Uterus (tissue), 4 donors: ENCODE data around the gene TANC2. TPM values are rescaled to one million over a fixed set of nuclear protein-coding genes. Genes with fewer than 3 reads are reported as not detected.

ENCODE experiments used
- DNase-seq, 2 donors: peaks; one replicate each; pipeline ENCODE4 v3.0.0-alpha.2; 2019 to 2020
- H3K27ac ChIP-seq, 2 donors: fragments of 200-600 bp; sonication (generic); 1 replicate in 1 of 2; 2 replicates in 1 of 2; pipeline ENCODE4 v1.5.1; 2016 to 2018
- H3K27me3 ChIP-seq, 2 donors: fragments of 200-600 bp; sonication (generic); one replicate each; pipeline ENCODE4 v1.5.1; 2018 to 2019; ENCODE audit warnings: control low read depth in 1 of 2
- H3K36me3 ChIP-seq, 2 donors: fragments of 200-600 bp; sonication (generic); one replicate each; pipeline ENCODE4 v1.5.1; 2019; ENCODE audit warnings: control low read depth in 1 of 2
- H3K4me1 ChIP-seq, 2 donors: fragments of 200-600 bp; sonication (generic); one replicate each; pipeline ENCODE4 v1.5.1; 2018 to 2019; ENCODE audit warnings: control low read depth in 1 of 2
- H3K4me3 ChIP-seq, 2 donors: fragments of 200-600 bp; sonication (generic); 1 replicate in 1 of 2; 2 replicates in 1 of 2; pipeline ENCODE4 v1.5.1; 2018 to 2019; ENCODE audit warnings: mild to moderate bottlenecking in 1 of 2
- H3K9me3 ChIP-seq, 2 donors: fragments of 200-600 bp; sonication (generic); one replicate each; pipeline ENCODE4 v1.5.1; 2019; ENCODE audit warnings: control low read depth in 1 of 2
- POLR2A ChIP-seq, 2 donors: fragments of 450-650 bp; IDR thresholded peaks; one replicate each; pipeline ENCODE4 v1.6.1; 2016; ENCODE audit warnings: antibody characterized with exemption in 2 of 2, mild to moderate bottlenecking in 1 of 2, moderate library complexity in 1 of 2
- intact Hi-C: fragments of 100-400 bp; cut with DNase I; formaldehyde crosslinking; loops from one replicate; pipeline ENCODE4 v1.15.1; 2023; ENCODE audit warnings: low total_unique reads
- total RNA-seq, 4 donors: library from RNA; depleted of rRNA in 3 of 4; stranded (reverse); fragments of >200 nt in 3 of 4; gene quantifications; one replicate each; pipeline versions ENCODE4 v1.1.0 to v1.2.4, GENCODE V29; 2014 to 2023
- TF ChIP-seq, protein P1 (sequence below), 4 experiments: fragments of 200-600 bp in 2 of 4; fragments of 450-650 bp in 2 of 4; sonication (generic) in 2 of 4; IDR thresholded peaks; one replicate each; pipeline ENCODE4 v1.5.1; 2016 to 2019; ENCODE audit warnings: antibody characterized with exemption in 4 of 4, mild to moderate bottlenecking in 2 of 4, moderate library complexity in 1 of 4
- donor health status: DM: yes; HTN: yes; CAD: no.

Gene TANC2
- 10 to 100 TPM in 3 of 4 donors, 1 to 10 TPM in 1; 7.9 to 48.8 (median 25.1) TPM for total RNA-seq

DNA sequence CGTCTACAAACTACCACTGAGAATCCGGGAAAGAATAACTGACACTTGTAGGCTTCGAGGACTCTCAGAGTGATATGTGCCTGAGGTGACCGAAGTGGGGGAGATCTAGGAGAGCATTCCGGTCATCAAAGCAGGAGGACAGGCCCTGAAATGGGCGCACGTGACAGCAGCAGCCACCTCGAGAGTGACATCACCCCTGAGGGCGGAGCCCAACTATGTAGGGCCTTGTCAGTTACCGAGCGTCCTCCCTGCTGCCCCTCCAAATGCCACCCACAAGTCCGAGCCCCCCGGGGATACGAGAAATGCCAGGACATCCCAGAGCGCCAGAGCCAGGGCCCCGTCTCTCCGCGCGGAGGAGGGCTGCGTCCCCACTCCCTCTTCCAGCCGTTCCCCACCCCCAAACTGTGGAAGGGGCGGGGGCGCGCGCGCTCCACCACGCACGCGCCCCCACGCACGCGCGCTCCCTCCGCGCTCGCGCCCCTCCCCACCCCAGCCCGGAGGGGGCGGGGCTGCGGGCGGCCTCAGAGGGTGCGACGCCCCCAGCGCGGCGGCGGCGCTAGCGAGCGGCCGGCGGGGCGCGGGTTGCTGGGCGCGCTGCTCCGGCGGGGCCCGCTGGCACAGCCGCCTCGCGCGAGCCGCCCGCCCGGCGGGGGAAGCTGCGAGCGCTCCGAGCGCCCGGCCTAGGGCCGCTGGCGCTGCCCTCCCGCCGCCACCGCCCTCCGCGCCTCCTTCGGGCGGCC, at the start of gene TANC2:
Gene TANC2 (plus strand): TSS at position 550 of the 740 bp plus-strand sequence. CDS start 43,325 bp downstream, outside the sequence.
- Histone ChIP-seq H3K9me3 (no peaks in the 10 kb centered on the region), H3K27ac (peak within 1 kb of the TSS; percentile 83 to 89), H3K27me3 (no peaks in the 10 kb centered on the region), H3K4me3 (peak within 1 kb of the TSS; percentile 93 to 94), H3K36me3 (no peaks in the 10 kb centered on the region), H3K4me1 (no peaks in the 10 kb centered on the region)
- intact Hi-C loops: loop anchor here (10.0 kb wide), 1 partner anchor 261 kb away; no protein-coding TSS in a partner anchor
- TF ChIP-seq, protein P1, sequence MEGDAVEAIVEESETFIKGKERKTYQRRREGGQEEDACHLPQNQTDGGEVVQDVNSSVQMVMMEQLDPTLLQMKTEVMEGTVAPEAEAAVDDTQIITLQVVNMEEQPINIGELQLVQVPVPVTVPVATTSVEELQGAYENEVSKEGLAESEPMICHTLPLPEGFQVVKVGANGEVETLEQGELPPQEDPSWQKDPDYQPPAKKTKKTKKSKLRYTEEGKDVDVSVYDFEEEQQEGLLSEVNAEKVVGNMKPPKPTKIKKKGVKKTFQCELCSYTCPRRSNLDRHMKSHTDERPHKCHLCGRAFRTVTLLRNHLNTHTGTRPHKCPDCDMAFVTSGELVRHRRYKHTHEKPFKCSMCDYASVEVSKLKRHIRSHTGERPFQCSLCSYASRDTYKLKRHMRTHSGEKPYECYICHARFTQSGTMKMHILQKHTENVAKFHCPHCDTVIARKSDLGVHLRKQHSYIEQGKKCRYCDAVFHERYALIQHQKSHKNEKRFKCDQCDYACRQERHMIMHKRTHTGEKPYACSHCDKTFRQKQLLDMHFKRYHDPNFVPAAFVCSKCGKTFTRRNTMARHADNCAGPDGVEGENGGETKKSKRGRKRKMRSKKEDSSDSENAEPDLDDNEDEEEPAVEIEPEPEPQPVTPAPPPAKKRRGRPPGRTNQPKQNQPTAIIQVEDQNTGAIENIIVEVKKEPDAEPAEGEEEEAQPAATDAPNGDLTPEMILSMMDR (IDR thresholded peaks at IDR 0.05): peak in 2 of 4 experiments; percentile 17 to 29
- peak; percentile 2 to 62 for TF ChIP-seq POLR2A (IDR thresholded peaks at IDR 0.05)
- DNase-seq: peak; percentile 82 to 86

DNA sequence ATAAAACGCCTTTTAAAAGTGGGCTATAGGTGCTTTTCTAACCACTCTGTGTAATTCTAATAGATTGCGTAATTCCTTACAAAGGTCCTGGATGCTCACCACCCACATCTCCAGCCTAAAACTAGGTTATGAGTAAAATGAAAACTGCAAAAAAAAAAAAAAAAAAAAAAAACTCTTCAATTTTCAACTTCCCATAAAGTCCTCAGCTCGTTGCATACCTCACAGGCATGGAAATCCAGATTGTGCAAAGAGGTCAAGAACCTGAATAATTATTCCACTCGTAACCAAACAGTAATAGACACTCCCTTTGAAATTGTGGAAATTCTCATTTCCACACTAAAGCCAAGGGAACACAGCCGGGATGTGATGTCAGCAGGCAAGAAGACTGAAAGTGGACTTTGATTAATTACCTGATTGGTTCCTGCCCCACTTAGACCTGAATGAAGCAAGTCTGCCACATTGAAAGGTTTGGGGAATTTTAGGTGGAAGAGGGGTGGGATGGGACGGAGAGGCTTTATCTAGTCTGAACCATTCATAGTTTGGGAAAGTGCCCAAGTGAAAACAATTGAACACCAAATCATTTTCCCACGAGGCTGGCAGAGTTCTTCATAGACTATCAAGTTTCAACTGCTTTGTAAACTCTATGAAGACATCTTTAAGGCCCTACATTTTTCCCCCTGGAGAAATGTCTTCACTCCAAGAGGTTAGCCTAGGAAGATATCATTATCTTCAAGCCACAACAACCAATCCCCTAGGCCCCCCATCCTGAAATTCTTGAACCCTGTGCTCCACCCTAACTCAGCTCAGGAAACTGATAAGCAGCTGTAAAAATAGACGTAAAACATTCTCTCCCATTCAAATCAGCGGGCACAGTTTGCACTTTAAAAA, 49.1 kb upstream of the TANC2 start:
- DNase-seq: no peak
- TF ChIP-seq, protein P1 (IDR thresholded peaks at IDR 0.05): no peak
- TF ChIP-seq POLR2A (IDR thresholded peaks at IDR 0.05): no peak
- no peaks in the 10 kb centered on the region for H3K27me3 ChIP-seq
- intact Hi-C loops: no loop called here
- no peak overlapping the region for H3K4me3 ChIP-seq
- no peak overlapping the region for H3K27ac ChIP-seq
- H3K4me1 ChIP-seq: no peaks in the 10 kb centered on the region
- no peaks in the 10 kb centered on the region for H3K36me3 ChIP-seq
- H3K9me3 ChIP-seq: no peaks in the 10 kb centered on the region

DNA sequence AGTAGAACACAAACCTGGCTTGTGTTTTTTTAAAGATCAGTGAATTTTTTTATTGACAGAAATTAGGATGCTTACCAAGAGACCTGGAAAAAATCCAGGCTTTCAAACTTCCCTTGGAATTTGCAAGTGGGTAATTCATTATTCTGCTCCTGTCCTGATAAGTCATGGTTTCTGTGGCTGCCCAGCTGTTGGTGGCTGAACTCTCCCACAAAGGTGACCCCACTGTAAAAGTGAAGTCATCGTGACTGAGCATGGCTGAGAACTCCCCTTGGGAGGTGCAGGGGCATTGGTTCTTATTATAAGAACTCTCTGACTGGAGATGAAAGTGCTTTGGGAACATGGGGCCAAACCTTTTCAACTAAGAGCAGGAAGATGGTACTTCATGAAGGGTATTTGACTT, 46.6 kb upstream of the TANC2 start:
- no peak overlapping the region for H3K27ac ChIP-seq
- no peak for DNase-seq
- no peaks in the 10 kb centered on the region for H3K36me3 ChIP-seq
- no peak for TF ChIP-seq POLR2A (IDR thresholded peaks at IDR 0.05)
- TF ChIP-seq, protein P1 (IDR thresholded peaks at IDR 0.05): no peak
- no peaks in the 10 kb centered on the region for H3K27me3 ChIP-seq
- H3K4me1 ChIP-seq: no peaks in the 10 kb centered on the region
- no peaks in the 10 kb centered on the region for H3K9me3 ChIP-seq
- intact Hi-C loops: no loop called here
- H3K4me3 ChIP-seq: no peak overlapping the region

DNA sequence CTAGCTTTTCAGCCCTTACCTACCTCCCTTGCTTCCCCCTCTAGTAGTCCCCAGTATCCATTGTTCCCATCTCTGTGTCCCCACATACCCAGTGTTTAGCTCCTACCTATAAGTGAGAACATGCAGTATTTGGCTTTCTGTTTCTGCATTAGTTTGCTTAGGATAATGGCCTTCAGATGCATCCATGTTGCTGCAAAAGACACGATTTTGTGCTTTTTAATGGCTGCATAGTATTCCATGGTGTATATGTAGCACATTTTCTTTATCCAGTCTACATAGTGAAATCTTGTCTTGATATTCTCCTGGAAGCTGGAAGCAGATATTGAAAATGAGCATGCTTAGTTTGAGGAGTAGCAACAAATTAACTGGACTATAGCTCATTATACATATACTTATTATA, 45.7 kb upstream of the TANC2 start:
- H3K9me3 ChIP-seq: no peaks in the 10 kb centered on the region
- no peaks in the 10 kb centered on the region for H3K4me1 ChIP-seq
- H3K27me3 ChIP-seq: no peaks in the 10 kb centered on the region
- no peak for DNase-seq
- no peaks in the 10 kb centered on the region for H3K36me3 ChIP-seq
- H3K4me3 ChIP-seq: no peak overlapping the region
- H3K27ac ChIP-seq: no peak overlapping the region
- no peak for TF ChIP-seq POLR2A (IDR thresholded peaks at IDR 0.05)
- TF ChIP-seq, protein P1 (IDR thresholded peaks at IDR 0.05): no peak
- intact Hi-C loops: no loop called here

DNA sequence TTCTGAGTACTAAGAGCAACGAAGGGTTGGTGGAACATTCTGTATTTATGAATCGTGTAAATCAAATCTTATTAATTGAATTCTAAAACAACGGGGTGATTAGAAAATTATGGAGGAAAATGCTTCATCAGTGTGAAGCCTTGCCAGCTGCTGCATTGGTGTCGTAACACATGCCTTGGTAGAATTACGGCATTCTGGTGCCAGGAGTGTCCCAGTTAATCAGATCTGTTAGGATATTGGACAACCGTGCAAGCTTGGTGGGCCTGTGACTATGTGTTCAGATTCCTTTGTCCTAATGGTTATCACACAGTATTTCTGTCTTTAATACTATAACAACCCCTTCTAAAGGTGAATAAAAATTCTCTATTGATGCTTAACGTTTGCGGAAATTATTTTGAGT, 44.2 kb upstream of the TANC2 start:
- intact Hi-C loops: no loop called here
- H3K27me3 ChIP-seq: no peaks in the 10 kb centered on the region
- H3K4me1 ChIP-seq: no peaks in the 10 kb centered on the region
- H3K4me3 ChIP-seq: no peak overlapping the region
- DNase-seq: no peak
- H3K9me3 ChIP-seq: no peaks in the 10 kb centered on the region
- H3K36me3 ChIP-seq: no peaks in the 10 kb centered on the region
- TF ChIP-seq, protein P1 (IDR thresholded peaks at IDR 0.05): no peak
- TF ChIP-seq POLR2A (IDR thresholded peaks at IDR 0.05): no peak
- no peak overlapping the region for H3K27ac ChIP-seq
